Fibroblast of lung (primary cell): ENCODE results near the gene SMIM9. TPM values are rescaled to one million over a fixed set of nuclear protein-coding genes. Genes with fewer than 3 reads are reported as not detected.
A peak's percentile ranks its signal among the peaks of the same experiment; 100 is the strongest.

Experiments
- DNase-seq, 2 donors: peaks; one replicate each; pipeline versions ENCODE4 v3.0.0 to v3.0.0-alpha.2; 2010; ENCODE audit warnings: low read depth in 2 of 2
- H2AFZ ChIP-seq: 2 replicates; pipeline ENCODE4 v1.5.1; 2012; ENCODE audit warnings: low read length, control low read depth, inconsistent platforms
- H3K27ac ChIP-seq: 2 replicates; pipeline ENCODE4 v1.5.1; 2011; ENCODE audit warnings: low read length, control low read depth; ENCODE audit not compliant: insufficient read depth
- H3K27me3 ChIP-seq: 2 replicates; pipeline ENCODE4 v1.5.1; 2011; ENCODE audit warnings: mild to moderate bottlenecking, low read length; ENCODE audit not compliant: control insufficient read depth, insufficient read depth
- H3K36me3 ChIP-seq: 2 replicates; pipeline ENCODE4 v1.5.1; 2011; ENCODE audit warnings: low read length; ENCODE audit not compliant: control insufficient read depth, insufficient read depth
- H3K4me1 ChIP-seq: 2 replicates; pipeline ENCODE4 v1.5.1; 2011; ENCODE audit warnings: low read length; ENCODE audit not compliant: control insufficient read depth, insufficient read depth; ENCODE audit errors: extremely low read depth
- H3K4me2 ChIP-seq: 2 replicates; pipeline ENCODE4 v1.5.1; 2011; ENCODE audit warnings: low read length, control low read depth; ENCODE audit not compliant: insufficient read depth; ENCODE audit errors: extremely low read depth
- H3K4me3 ChIP-seq, 4 experiments: fragments of 200-600 bp in 1 of 4; sonication (generic) in 1 of 4; replicated peaks in 1 of 4; 2 replicates each; pipeline ENCODE4 v1.5.1; 2011 to 2016; ENCODE audit warnings: low read length in 4 of 4, low read depth in 3 of 4, mild to moderate bottlenecking in 3 of 4, control low read depth in 2 of 4, inconsistent platforms in 1 of 4, mixed read lengths in 1 of 4; ENCODE audit not compliant: insufficient read depth in 1 of 4; ENCODE audit errors: control extremely low read depth in 1 of 4
- H3K79me2 ChIP-seq: 2 replicates; pipeline ENCODE4 v1.5.1; 2012; ENCODE audit warnings: mild to moderate bottlenecking, low read length, inconsistent platforms; ENCODE audit not compliant: control insufficient read depth, insufficient read depth
- H3K9ac ChIP-seq: 2 replicates; pipeline ENCODE4 v1.5.1; 2011; ENCODE audit warnings: mild to moderate bottlenecking, low read length, control low read depth; ENCODE audit not compliant: insufficient read depth
- H3K9me3 ChIP-seq: 2 replicates; pipeline ENCODE4 v1.5.1; 2012; ENCODE audit warnings: low read depth, low read length; ENCODE audit not compliant: control insufficient read depth, insufficient read depth
- H4K20me1 ChIP-seq: 2 replicates; pipeline ENCODE4 v1.5.1; 2011; ENCODE audit warnings: low read length; ENCODE audit not compliant: control insufficient read depth, insufficient read depth; ENCODE audit errors: extremely low read depth
- EZH2 ChIP-seq: IDR thresholded peaks from 2 replicates; pipeline ENCODE4 v1.5.1; 2012; ENCODE audit warnings: low read length, control low read depth, mild to moderate bottlenecking; ENCODE audit errors: missing control alignments
- polyA plus RNA-seq, 2 donors: library from polyadenylated mRNA; depleted of rRNA in 1 of 2; stranded (reverse) in 1 of 2; unstranded in 1 of 2; fragments of >200 nt; gene quantifications; 2 replicates each; pipeline ENCODE4 v1.2.1, GENCODE V29; 2011 to 2012; ENCODE audit warnings: missing spikeins in 1 of 2
- total RNA-seq: library from RNA; depleted of rRNA; stranded (reverse); fragments of >200 nt; gene quantifications from 2 replicates; pipeline ENCODE4 v1.2.1, GENCODE V29; 2014
- TF ChIP-seq, protein P1 (sequence below), 2 donors: IDR thresholded peaks in 1 of 2; conservative IDR thresholded peaks in 1 of 2; 1 replicate in 1 of 2; 2 replicates in 1 of 2; pipeline ENCODE4 v1.5.1; 2011 to 2012; ENCODE audit warnings: low read length in 2 of 2, control low read depth in 1 of 2, inconsistent platforms in 1 of 2, low read depth in 1 of 2, mild to moderate bottlenecking in 1 of 2

Gene SMIM9
- total and polyA plus RNA-seq, 2 donors (not counting 1 experiment from before 2014, with no cell fraction given) = not detected

DNA sequence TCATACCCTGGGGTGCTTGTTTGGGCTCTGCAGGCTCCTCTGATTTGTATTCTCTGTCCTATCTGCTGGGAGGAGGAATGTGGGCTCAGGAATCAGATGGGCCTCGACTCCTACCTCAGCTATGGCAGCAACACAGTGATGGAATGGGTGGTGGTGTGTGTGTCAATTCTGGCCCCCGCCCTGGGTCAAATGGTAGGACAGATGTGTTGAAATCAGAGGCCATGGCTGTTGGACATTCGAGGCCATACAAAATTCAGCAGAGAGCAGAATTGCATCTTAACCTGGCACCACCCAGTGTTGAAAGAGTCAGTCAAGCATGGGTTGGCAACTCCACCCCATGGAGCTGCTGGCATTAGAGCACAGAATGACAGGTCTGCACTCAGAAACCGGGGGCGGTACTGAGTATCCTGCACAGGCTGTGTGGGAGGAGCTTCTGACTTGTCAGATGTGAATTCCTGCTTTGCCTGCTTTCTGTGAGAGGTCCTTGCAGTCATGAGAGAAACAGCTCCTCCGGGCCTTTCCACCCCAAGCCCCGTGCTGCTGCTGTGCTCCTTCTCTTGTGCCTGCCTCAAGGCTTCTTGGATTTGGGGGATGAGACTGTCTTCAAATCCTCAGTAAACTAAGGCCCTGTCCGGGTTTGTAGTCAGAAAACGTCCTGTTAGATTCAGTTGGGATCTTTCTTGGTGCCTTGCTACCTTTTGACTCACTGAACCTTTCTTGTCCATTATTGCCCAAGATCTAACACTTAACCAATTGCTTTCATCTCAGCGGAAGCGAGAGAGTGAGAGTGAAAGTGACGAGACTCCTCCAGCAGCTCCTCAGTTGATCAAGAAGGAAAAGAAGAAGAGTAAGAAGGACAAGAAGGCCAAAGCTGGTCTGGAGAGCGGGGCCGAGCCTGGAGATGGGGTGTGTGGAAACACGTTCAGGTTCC lies 58.8 kb downstream of the SMIM9 start:
- Histone ChIP-seq H3K4me2 (no peak overlapping the region), H3K4me1 (peaks cover 3% of the 10 kb centered on the region), H3K4me3 (no peak overlapping the region), H3K27ac (no peak overlapping the region), H3K9me3 (no peaks in the 10 kb centered on the region), H4K20me1 (no peaks in the 10 kb centered on the region), H3K79me2 (no peaks in the 10 kb centered on the region), H2AFZ (no peak overlapping the region), H3K9ac (no peak overlapping the region), H3K36me3 (peaks cover 14% of the 10 kb centered on the region), H3K27me3 (no peaks in the 10 kb centered on the region)
- DNase-seq = peak in 1 of 2 donors; percentile 11
- TF ChIP-seq EZH2 = no peak
- TF ChIP-seq, protein P1, sequence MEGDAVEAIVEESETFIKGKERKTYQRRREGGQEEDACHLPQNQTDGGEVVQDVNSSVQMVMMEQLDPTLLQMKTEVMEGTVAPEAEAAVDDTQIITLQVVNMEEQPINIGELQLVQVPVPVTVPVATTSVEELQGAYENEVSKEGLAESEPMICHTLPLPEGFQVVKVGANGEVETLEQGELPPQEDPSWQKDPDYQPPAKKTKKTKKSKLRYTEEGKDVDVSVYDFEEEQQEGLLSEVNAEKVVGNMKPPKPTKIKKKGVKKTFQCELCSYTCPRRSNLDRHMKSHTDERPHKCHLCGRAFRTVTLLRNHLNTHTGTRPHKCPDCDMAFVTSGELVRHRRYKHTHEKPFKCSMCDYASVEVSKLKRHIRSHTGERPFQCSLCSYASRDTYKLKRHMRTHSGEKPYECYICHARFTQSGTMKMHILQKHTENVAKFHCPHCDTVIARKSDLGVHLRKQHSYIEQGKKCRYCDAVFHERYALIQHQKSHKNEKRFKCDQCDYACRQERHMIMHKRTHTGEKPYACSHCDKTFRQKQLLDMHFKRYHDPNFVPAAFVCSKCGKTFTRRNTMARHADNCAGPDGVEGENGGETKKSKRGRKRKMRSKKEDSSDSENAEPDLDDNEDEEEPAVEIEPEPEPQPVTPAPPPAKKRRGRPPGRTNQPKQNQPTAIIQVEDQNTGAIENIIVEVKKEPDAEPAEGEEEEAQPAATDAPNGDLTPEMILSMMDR (conservative IDR thresholded peaks at IDR 0.05 in 1 of 2, IDR thresholded peaks at IDR 0.05 in 1 of 2; ENCODE audit: low read depth in 1 of 2, low read length in 2 of 2) = no peak

GRCh38 chrX:154774622-154775021 lies 59.8 kb downstream of the SMIM9 start:
- Histone ChIP-seq H3K4me3 (no peak overlapping the region), H3K4me2 (no peak overlapping the region), H3K79me2 (no peaks in the 10 kb centered on the region), H4K20me1 (no peaks in the 10 kb centered on the region), H3K4me1 (peaks cover 3% of the 10 kb centered on the region), H3K27me3 (no peaks in the 10 kb centered on the region), H3K9me3 (no peaks in the 10 kb centered on the region), H3K27ac (no peak overlapping the region), H3K9ac (no peak overlapping the region), H3K36me3 (peaks cover 14% of the 10 kb centered on the region), H2AFZ (no peak overlapping the region)
- no peak for DNase-seq
- TF ChIP-seq, protein P1 (conservative IDR thresholded peaks at IDR 0.05 in 1 of 2, IDR thresholded peaks at IDR 0.05 in 1 of 2; ENCODE audit: low read depth in 1 of 2, low read length in 2 of 2) = no peak
- no peak for TF ChIP-seq EZH2

Other genes starting within 250 kb of the SMIM9 start
- gene CTAG1A, start 249.5 kb downstream of the SMIM9 start, total RNA-seq = not detected in 2 replicates
- not detected in 2 replicates for gene CTAG1A, start 249.5 kb downstream of the SMIM9 start, polyA plus RNA-seq
- not detected in 2 replicates for gene CTAG1B, start 215.4 kb downstream of the SMIM9 start, total RNA-seq
- not detected in 2 replicates for gene CTAG1B, start 215.4 kb downstream of the SMIM9 start, polyA plus RNA-seq
- not detected in 2 replicates for gene CTAG2, start 181.1 kb downstream of the SMIM9 start, total RNA-seq
- not detected in 2 replicates for gene CTAG2, start 181.1 kb downstream of the SMIM9 start, polyA plus RNA-seq
- gene GAB3, start 83.6 kb downstream of the SMIM9 start, total RNA-seq = 4.1 and 6.4 TPM in 2 replicates
- 2.8 and 2.9 TPM in 2 replicates for gene GAB3, start 83.6 kb downstream of the SMIM9 start, polyA plus RNA-seq
- gene DKC1, start 71.8 kb downstream of the SMIM9 start, total RNA-seq = 30.2 and 31.1 TPM in 2 replicates
- gene DKC1, start 71.8 kb downstream of the SMIM9 start, polyA plus RNA-seq = 42.4 and 66.8 TPM in 2 replicates
- 19.0 and 38.5 TPM in 2 replicates for gene MPP1, start 29.2 kb downstream of the SMIM9 start, total RNA-seq
- 27.0 and 51.9 TPM in 2 replicates for gene MPP1, start 29.2 kb downstream of the SMIM9 start, polyA plus RNA-seq
- gene F8A1, start 51.7 kb upstream of the SMIM9 start, total RNA-seq = 2.3 and 4.8 TPM in 2 replicates
- 3.0 and 5.4 TPM in 2 replicates for gene F8A1, start 51.7 kb upstream of the SMIM9 start, polyA plus RNA-seq
- 5.4 and 7.9 TPM in 2 replicates for gene F8, start 188.1 kb upstream of the SMIM9 start, total RNA-seq
- 3.2 and 4.5 TPM in 2 replicates for gene F8, start 188.1 kb upstream of the SMIM9 start, polyA plus RNA-seq
- 18.3 and 21.3 TPM in 2 replicates for gene FUNDC2, start 192.2 kb upstream of the SMIM9 start, total RNA-seq
- 92.4 and 97.1 TPM in 2 replicates for gene FUNDC2, start 192.2 kb upstream of the SMIM9 start, polyA plus RNA-seq
- gene CMC4, start 236.5 kb upstream of the SMIM9 start, total RNA-seq = 9.6 and 10.3 TPM in 2 replicates
- gene CMC4, start 236.5 kb upstream of the SMIM9 start, polyA plus RNA-seq = 8.1 and 8.4 TPM in 2 replicates
- gene MTCP1, start 236.5 kb upstream of the SMIM9 start, total RNA-seq = 14.6 and 16.0 TPM in 2 replicates
- gene MTCP1, start 236.5 kb upstream of the SMIM9 start, polyA plus RNA-seq = 9.3 and 10.6 TPM in 2 replicates
- gene BRCC3, start 236.8 kb upstream of the SMIM9 start, total RNA-seq = 9.5 and 12.1 TPM in 2 replicates
- 22.0 and 29.8 TPM in 2 replicates for gene BRCC3, start 236.8 kb upstream of the SMIM9 start, polyA plus RNA-seq